Loucy (cell line): ENCODE results near the gene RHBG.

Experiments
- CTCF ChIP-seq: fragments of 200-600 bp; sonication (generic); conservative IDR thresholded peaks from 2 replicates; pipeline ENCODE4 v1.5.1; 2014; ENCODE audit warnings: mild to moderate bottlenecking, antibody characterized with exemption, low read length
- EZH2phosphoT487 ChIP-seq: fragments of 200-600 bp; IDR thresholded peaks from 2 replicates; pipeline ENCODE4 v1.6.1; 2018; ENCODE audit warnings: antibody characterized with exemption, mild to moderate bottlenecking, moderate library complexity, borderline replicate concordance

- no peak for TF ChIP-seq CTCF
- no peak for TF ChIP-seq EZH2phosphoT487
Observed at GRCh38 chr1:156357977-156358376, 11.0 kb upstream of the RHBG start.
